ENCODE results near the gene DNMT3A.

DNMT3A gene

GRCh38 chr2:25197336-25198208, 144.2 kb downstream of the DNMT3A start:
- H2AFZ ChIP-seq (ENCODE audit: low read depth, low read length): no peak overlapping the region
- TF ChIP-seq EZH2 (IDR thresholded peaks at IDR 0.05; ENCODE audit: borderline replicate concordance, low read depth, low read length, severe bottlenecking): no peak
- TF ChIP-seq CTCF (IDR thresholded peaks at IDR 0.05; ENCODE audit: borderline replicate concordance, extremely low read depth, low read length, poor library complexity, severe bottlenecking): no peak
- H3K79me2 ChIP-seq (ENCODE audit: insufficient read depth, low read length): no peaks in the 10 kb centered on the region
- ATAC-seq (ENCODE audit: insufficient read depth, low read depth) (no peak), DNase-seq (no peak)
- no peak overlapping the region for H3K4me2 ChIP-seq (ENCODE audit: insufficient read depth, low read length)
- H3K27ac ChIP-seq (ENCODE audit: low read length): no peak overlapping the region
- H3K27me3 ChIP-seq (ENCODE audit: insufficient read depth, low read length, poor library complexity): no peaks in the 10 kb centered on the region
- H4K20me1 ChIP-seq (ENCODE audit: insufficient read depth, low read length): no peaks in the 10 kb centered on the region
- no peaks in the 10 kb centered on the region for H3K36me3 ChIP-seq (ENCODE audit: insufficient read depth, low read length)
- peaks cover 7% of the 10 kb centered on the region for H3K4me1 ChIP-seq (ENCODE audit: insufficient read depth, low read length)
- no peak overlapping the region for H3K4me3 ChIP-seq (ENCODE audit: low read depth in 1 of 2, low read length in 2 of 2)
- no peaks in the 10 kb centered on the region for H3K9me3 ChIP-seq (ENCODE audit: insufficient read depth, low read length, severe bottlenecking)
- H3K9ac ChIP-seq (ENCODE audit: low read depth, low read length): no peak overlapping the region

GRCh38 chr2:25194576-25195122, 147.1 kb downstream of the DNMT3A start:
- H3K27me3 ChIP-seq (ENCODE audit: insufficient read depth, low read length, poor library complexity): no peaks in the 10 kb centered on the region
- H3K27ac ChIP-seq (ENCODE audit: low read length): no peak overlapping the region
- no peaks in the 10 kb centered on the region for H3K36me3 ChIP-seq (ENCODE audit: insufficient read depth, low read length)
- ATAC-seq (ENCODE audit: insufficient read depth, low read depth): no peak
- TF ChIP-seq CTCF (IDR thresholded peaks at IDR 0.05; ENCODE audit: borderline replicate concordance, extremely low read depth, low read length, poor library complexity, severe bottlenecking) (no peak), EZH2 (IDR thresholded peaks at IDR 0.05; ENCODE audit: borderline replicate concordance, low read depth, low read length, severe bottlenecking) (no peak)
- H3K9me3 ChIP-seq (ENCODE audit: insufficient read depth, low read length, severe bottlenecking): no peaks in the 10 kb centered on the region
- H3K79me2 ChIP-seq (ENCODE audit: insufficient read depth, low read length): no peaks in the 10 kb centered on the region
- H3K9ac ChIP-seq (ENCODE audit: low read depth, low read length): no peak overlapping the region
- H2AFZ ChIP-seq (ENCODE audit: low read depth, low read length): no peak overlapping the region
- peaks cover 7% of the 10 kb centered on the region for H3K4me1 ChIP-seq (ENCODE audit: insufficient read depth, low read length)
- no peak overlapping the region for H3K4me3 ChIP-seq (ENCODE audit: low read depth in 1 of 2, low read length in 2 of 2)
- DNase-seq: no peak
- no peak overlapping the region for H3K4me2 ChIP-seq (ENCODE audit: insufficient read depth, low read length)
- no peaks in the 10 kb centered on the region for H4K20me1 ChIP-seq (ENCODE audit: insufficient read depth, low read length)

- ATAC-seq (ENCODE audit: insufficient read depth, low read depth) (no peak), DNase-seq (no peak)
- no peak for TF ChIP-seq EZH2 (IDR thresholded peaks at IDR 0.05; ENCODE audit: borderline replicate concordance, low read depth, low read length, severe bottlenecking)
- no peak for TF ChIP-seq CTCF (IDR thresholded peaks at IDR 0.05; ENCODE audit: borderline replicate concordance, extremely low read depth, low read length, poor library complexity, severe bottlenecking)
Measured at GRCh38 chr2:25190536-25190935, 151.2 kb downstream of the DNMT3A start.

More at GRCh38 chr2:25190536-25190935, 151.2 kb downstream of the DNMT3A start:
- Histone ChIP-seq H3K36me3 (ENCODE audit: insufficient read depth, low read length) (no peaks in the 10 kb centered on the region), H3K79me2 (ENCODE audit: insufficient read depth, low read length) (no peaks in the 10 kb centered on the region), H3K9me3 (ENCODE audit: insufficient read depth, low read length, severe bottlenecking) (no peaks in the 10 kb centered on the region), H2AFZ (ENCODE audit: low read depth, low read length) (no peak overlapping the region), H3K4me2 (ENCODE audit: insufficient read depth, low read length) (no peak overlapping the region), H3K27ac (ENCODE audit: low read length) (no peak overlapping the region), H3K9ac (ENCODE audit: low read depth, low read length) (no peak overlapping the region), H4K20me1 (ENCODE audit: insufficient read depth, low read length) (no peaks in the 10 kb centered on the region), H3K4me3 (ENCODE audit: low read depth in 1 of 2, low read length in 2 of 2) (no peak overlapping the region), H3K27me3 (ENCODE audit: insufficient read depth, low read length, poor library complexity) (no peaks in the 10 kb centered on the region), H3K4me1 (ENCODE audit: insufficient read depth, low read length) (no peaks in the 10 kb centered on the region)

Data from DND-41 (cell line).